Immature natural killer cell (primary cell): Measurements from ENCODE around the gene CISD3. TPM values are rescaled to one million over a fixed set of nuclear protein-coding genes. Genes with fewer than 3 reads are reported as not detected.

Experiments used
- DNase-seq, 3 donors: peaks; one replicate each; pipeline ENCODE4 v3.0.0; 2022; ENCODE audit warnings: mixed read lengths in 1 of 3
- H3K27ac Mint-ChIP-seq, 6 donors: one replicate each; pipeline ENCODE4 v1.8.0; 2020; ENCODE audit warnings: mixed read lengths in 6 of 6, mild to moderate bottlenecking in 5 of 6, inconsistent platforms in 4 of 6, moderate library complexity in 3 of 6
- H3K27me3 Mint-ChIP-seq, 3 donors: one replicate each; pipeline ENCODE4 v1.8.0; 2020 to 2021; ENCODE audit warnings: low read depth in 3 of 3, mild to moderate bottlenecking in 3 of 3, mixed read lengths in 3 of 3, moderate library complexity in 3 of 3, inconsistent platforms in 1 of 3
- H3K36me3 Mint-ChIP-seq, 3 donors: one replicate each; pipeline ENCODE4 v1.8.0; 2020; ENCODE audit warnings: mixed read lengths in 3 of 3, inconsistent platforms in 2 of 3, mild to moderate bottlenecking in 2 of 3
- H3K4me1 Mint-ChIP-seq, 2 donors: one replicate each; pipeline ENCODE4 v1.8.0; 2020; ENCODE audit warnings: inconsistent platforms in 2 of 2, mild to moderate bottlenecking in 2 of 2, mixed read lengths in 2 of 2, moderate library complexity in 1 of 2
- H3K4me3 Mint-ChIP-seq, 5 donors: one replicate each; pipeline ENCODE4 v1.8.0; 2020; ENCODE audit warnings: mild to moderate bottlenecking in 5 of 5, mixed read lengths in 5 of 5, inconsistent platforms in 3 of 5, moderate library complexity in 3 of 5
- H3K9me3 Mint-ChIP-seq, 6 donors: one replicate each; pipeline ENCODE4 v1.8.0; 2020; ENCODE audit warnings: mild to moderate bottlenecking in 6 of 6, mixed read lengths in 6 of 6, inconsistent platforms in 4 of 6, moderate library complexity in 3 of 6
- polyA plus RNA-seq, 3 donors: library from polyadenylated mRNA; unstranded; fragments of 300-500 nt; fragmentation: Illumina TruSeq; gene quantifications; one replicate each; pipeline ENCODE4 v1.2.3, GENCODE V29; 2021

Gene CISD3
- polyA plus RNA-seq, 3 donors from 2014 or later, result 143 to 197 (median 160) TPM

GRCh38 chr17:38746849-38747462 is 16.8 kb downstream of the CISD3 start:
- Mint-ChIP-seq H3K4me3 (peak overlapping the region in 4 of 5 donors; percentile 42 to 63 (median 54)), H3K9me3 (peaks cover 0 to 3% (median 0%) of the 10 kb centered on the region in 6 donors), H3K36me3 (no peaks in the 10 kb centered on the region), H3K27ac (no peak overlapping the region), H3K4me1 (peaks cover 34 to 39% of the 10 kb centered on the region in 2 donors), H3K27me3 (peaks cover 34 to 58% (median 41%) of the 10 kb centered on the region in 3 donors)
- DNase-seq, result no peak

DNA sequence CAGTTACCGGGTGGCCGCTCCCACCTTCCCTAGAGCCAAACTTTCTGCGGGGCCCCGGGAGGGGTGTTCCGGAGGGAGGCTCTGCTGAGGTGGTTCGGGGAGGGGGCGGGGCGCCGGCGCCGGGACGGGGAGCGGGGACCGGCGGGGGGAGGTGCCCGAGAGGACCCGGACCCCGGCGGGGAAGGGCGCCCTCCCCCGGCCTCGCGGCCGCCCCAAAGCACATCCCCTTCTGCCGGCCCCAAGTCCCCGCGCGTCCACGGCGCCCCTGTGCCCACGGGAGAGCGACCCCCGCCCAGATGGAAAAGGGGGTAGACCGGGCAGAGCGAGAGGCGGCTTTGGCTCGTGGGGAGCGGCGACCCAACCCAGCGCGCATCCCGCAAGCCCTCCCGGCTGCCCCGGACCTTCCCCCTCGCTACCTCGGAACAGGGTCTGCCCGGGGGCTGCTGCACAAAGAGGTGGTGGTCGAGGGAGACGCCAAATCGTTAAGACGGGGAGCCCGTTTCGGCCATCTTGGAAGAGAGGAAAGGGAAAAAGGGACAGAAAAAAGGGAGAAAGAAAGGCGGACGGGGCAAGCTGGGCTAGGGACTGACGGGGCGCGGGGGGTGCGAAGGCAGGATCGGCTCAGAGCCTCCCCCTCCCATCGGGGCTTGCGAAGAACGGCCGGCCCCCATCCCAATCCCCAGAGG is 17.5 kb downstream of the CISD3 start:
- DNase-seq, result no peak
- no peak overlapping the region for H3K27ac Mint-ChIP-seq
- H3K27me3 Mint-ChIP-seq, result peaks cover 40 to 63% (median 48%) of the 10 kb centered on the region in 3 donors
- H3K36me3 Mint-ChIP-seq, result peaks cover 0 to 2% (median 0%) of the 10 kb centered on the region in 3 donors
- peak overlapping the region; percentile 19 to 68 (median 29) for H3K4me3 Mint-ChIP-seq
- peaks cover 40 to 45% of the 10 kb centered on the region in 2 donors for H3K4me1 Mint-ChIP-seq
- H3K9me3 Mint-ChIP-seq, result peaks cover 0 to 3% (median 0%) of the 10 kb centered on the region in 6 donors

DNA sequence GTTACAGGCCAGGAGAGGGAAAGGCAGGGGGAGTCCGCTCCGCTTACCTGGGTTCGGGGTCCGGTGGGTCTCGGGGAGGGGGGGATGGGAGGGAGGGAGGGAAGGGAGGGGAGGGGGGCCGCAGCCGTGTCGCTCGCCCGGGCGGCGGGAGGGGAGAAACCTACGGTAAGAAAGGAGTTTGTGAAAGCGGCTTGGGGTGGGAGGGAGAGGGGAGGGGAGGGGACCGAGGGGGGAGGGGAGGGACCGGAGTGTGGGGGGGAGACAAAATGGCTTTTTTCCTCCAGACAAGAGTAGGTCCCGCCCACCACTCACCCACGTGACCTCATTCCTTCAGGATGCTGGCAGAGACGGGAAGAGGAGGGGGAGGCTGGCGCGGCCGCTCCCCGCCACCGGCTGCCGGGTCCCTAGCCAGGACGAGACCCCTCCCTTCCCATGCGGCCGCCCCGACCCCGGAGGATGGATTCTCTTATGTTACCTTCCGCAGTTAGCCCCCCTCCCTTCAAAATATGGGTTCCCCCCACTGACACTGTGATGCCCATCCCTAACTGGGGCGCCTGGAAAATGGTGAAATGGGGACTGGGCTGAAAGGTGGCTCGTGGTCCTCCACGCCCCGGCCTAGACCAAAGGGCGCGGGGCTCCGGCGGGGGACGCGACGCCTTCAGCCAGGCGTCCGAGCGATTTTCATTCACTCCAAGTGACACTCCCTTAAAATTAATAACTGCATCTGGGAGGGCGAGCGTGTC is 18.2 kb downstream of the CISD3 start, which contains the start of gene PCGF2:
PCGF2 (minus strand) TSS at position 188 of the 743 bp plus-strand sequence. CDS start 7,934 bp downstream, outside the sequence.
- Mint-ChIP-seq H3K4me3 (peak within 1 kb of the TSS; percentile 37 to 77 (median 57)), H3K36me3 (peaks cover 0 to 4% (median 0%) of the 10 kb centered on the region in 3 donors), H3K27ac (no peak within 1 kb of the TSS), H3K27me3 (peaks cover 42 to 59% (median 49%) of the 10 kb centered on the region in 3 donors), H3K9me3 (peaks cover 0 to 3% (median 0%) of the 10 kb centered on the region in 6 donors), H3K4me1 (peaks cover 43 to 51% of the 10 kb centered on the region in 2 donors)
- no peak for DNase-seq

- Mint-ChIP-seq H3K9me3 (peaks cover 0 to 3% (median 0%) of the 10 kb centered on the region in 6 donors), H3K4me3 (peak overlapping the region in 2 of 5 donors; percentile 50 to 60), H3K4me1 (peaks cover 48 to 56% of the 10 kb centered on the region in 2 donors), H3K36me3 (peaks cover 0 to 4% (median 3%) of the 10 kb centered on the region in 3 donors), H3K27ac (no peak overlapping the region), H3K27me3 (peaks cover 42 to 57% (median 47%) of the 10 kb centered on the region in 3 donors)
- DNase-seq, result no peak
These were observed 18.7 kb downstream of the CISD3 start for GRCh38 chr17:38748892-38749222.

DNA sequence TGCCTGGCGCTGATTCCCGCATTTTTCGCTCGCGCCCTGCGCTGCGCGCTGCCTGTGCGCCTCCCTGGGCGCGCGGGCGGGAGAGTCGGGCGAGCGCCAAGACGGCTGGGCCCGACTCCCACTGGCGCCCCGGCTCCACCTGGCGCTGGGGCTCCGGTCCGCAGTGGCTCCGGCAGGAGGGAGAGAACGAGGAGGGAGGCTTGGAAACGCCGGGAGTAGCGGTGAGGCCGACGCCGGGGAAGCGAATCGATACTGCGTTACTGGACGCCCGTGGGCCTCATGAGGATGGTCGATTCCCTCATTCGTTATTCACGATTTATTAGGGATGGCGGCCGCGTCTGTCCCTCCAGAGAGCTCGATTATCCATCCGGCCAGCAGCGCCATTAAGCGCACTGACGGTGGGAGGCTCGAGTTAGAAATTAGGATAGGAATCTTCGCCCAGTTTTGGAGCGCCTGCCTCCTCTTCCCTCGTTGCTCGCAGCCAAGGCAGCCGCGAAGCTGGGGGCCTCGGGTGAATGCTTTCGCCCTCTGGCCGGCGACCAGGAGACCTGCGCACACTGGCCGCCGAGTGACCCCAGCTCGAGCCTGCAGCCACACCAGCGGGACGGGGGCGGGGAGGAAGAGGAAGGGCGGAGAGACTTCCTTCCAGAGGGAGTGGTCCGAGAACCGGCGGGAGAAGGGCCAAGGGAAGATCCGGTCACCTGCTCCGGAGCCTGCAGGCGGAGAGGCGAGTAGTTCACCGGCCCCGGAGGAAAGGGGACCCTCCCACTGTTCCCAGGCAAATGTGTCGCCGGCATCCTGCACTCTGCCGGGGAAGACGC is 19.3 kb downstream of the CISD3 start:
- Mint-ChIP-seq H3K27me3 (peaks cover 42 to 57% (median 47%) of the 10 kb centered on the region in 3 donors), H3K9me3 (peaks cover 0 to 3% (median 0%) of the 10 kb centered on the region in 6 donors), H3K27ac (peak overlapping the region in 1 of 6 donors; percentile 31), H3K4me3 (peak overlapping the region; percentile 33 to 99 (median 75)), H3K4me1 (peaks cover 52 to 58% of the 10 kb centered on the region in 2 donors), H3K36me3 (peaks cover 0 to 4% (median 3%) of the 10 kb centered on the region in 3 donors)
- DNase-seq, result no peak

- DNase-seq, result no peak
- Mint-ChIP-seq H3K36me3 (peaks cover 0 to 7% (median 3%) of the 10 kb centered on the region in 3 donors), H3K4me1 (peaks cover 56 to 61% of the 10 kb centered on the region in 2 donors), H3K27ac (no peak overlapping the region), H3K27me3 (peaks cover 39 to 52% (median 45%) of the 10 kb centered on the region in 3 donors), H3K9me3 (peaks cover 0 to 3% (median 0%) of the 10 kb centered on the region in 6 donors), H3K4me3 (peak overlapping the region; percentile 19 to 99 (median 77))
These were observed 19.8 kb downstream of the CISD3 start for GRCh38 chr17:38750044-38750311.

GRCh38 chr17:38750312-38751121 is 20.4 kb downstream of the CISD3 start:
- Mint-ChIP-seq H3K9me3 (peaks cover 0 to 3% (median 0%) of the 10 kb centered on the region in 6 donors), H3K4me3 (peak overlapping the region; percentile 97 to 100 (median 98)), H3K4me1 (peaks cover 56 to 61% of the 10 kb centered on the region in 2 donors), H3K27ac (peak overlapping the region in 2 of 6 donors; percentile 89 to 99), H3K36me3 (peaks cover 0 to 7% (median 3%) of the 10 kb centered on the region in 3 donors), H3K27me3 (peaks cover 39 to 47% (median 44%) of the 10 kb centered on the region in 3 donors)
- no peak for DNase-seq

- Mint-ChIP-seq H3K36me3 (peaks cover 4 to 14% (median 7%) of the 10 kb centered on the region in 3 donors), H3K4me1 (peaks cover 61 to 65% of the 10 kb centered on the region in 2 donors), H3K9me3 (peaks cover 0 to 3% (median 0%) of the 10 kb centered on the region in 6 donors), H3K27ac (peak overlapping the region in 5 of 6 donors; percentile 89 to 99 (median 97)), H3K4me3 (peak overlapping the region; percentile 97 to 100 (median 98)), H3K27me3 (peaks cover 34 to 42% (median 42%) of the 10 kb centered on the region in 3 donors)
- no peak for DNase-seq
These were observed 21.1 kb downstream of the CISD3 start for GRCh38 chr17:38751144-38751807.

- Mint-ChIP-seq H3K4me1 (peaks cover 55 to 59% of the 10 kb centered on the region in 2 donors), H3K36me3 (peaks cover 4 to 15% (median 7%) of the 10 kb centered on the region in 3 donors), H3K27ac (peak overlapping the region; percentile 89 to 99 (median 97)), H3K4me3 (peak overlapping the region; percentile 97 to 100 (median 98)), H3K27me3 (peaks cover 28 to 39% (median 36%) of the 10 kb centered on the region in 3 donors), H3K9me3 (peaks cover 0 to 3% (median 0%) of the 10 kb centered on the region in 6 donors)
- DNase-seq, result peak; percentile 81 to 87 (median 85)
These were observed 21.7 kb downstream of the CISD3 start for GRCh38 chr17:38751808-38752307.

DNA sequence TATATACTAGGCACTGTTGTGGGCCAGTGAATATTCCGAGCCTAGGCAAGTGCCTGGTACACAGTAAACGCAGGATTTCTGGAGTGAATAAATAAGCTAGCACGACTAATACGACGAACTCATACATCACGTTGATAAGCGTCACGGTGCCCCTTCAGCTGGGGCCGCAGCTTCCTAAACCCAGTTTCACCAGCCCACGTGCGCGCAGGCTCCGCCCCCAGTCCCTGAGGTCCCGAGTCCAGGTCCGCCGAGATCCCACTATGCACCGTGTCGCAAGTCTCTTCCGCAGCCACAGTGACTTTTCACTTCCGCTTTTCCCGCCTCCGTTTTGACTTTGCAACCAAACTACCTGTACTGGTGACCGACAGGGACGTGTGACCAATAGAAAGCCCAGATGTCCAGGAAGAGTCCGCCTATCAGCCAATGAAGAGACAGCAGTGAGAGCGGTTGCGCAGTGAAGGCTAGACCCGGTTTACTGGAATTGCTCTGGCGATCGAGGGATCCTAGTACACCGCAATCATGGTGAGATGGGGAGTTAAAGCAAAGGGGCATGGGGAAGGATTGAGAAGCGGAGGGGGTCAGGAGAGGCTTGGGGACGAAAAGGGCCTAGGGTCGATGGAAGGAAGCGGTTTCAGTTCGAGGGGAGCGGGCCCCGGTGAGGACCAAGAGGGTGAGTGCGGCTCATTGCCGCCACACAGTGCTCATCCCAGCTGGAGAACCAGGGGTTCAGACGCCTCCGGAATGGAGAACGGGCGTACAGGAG is 22.3 kb downstream of the CISD3 start, which contains the start of gene PSMB3:
PSMB3 (plus strand) TSS at position 434 of the 763 bp plus-strand sequence; CDS start at position 520, 86 bp downstream.
- H3K4me1 Mint-ChIP-seq, result peaks cover 55 to 58% of the 10 kb centered on the region in 2 donors
- DNase-seq, result peak; percentile 94 to 96 (median 95)
- H3K4me3 Mint-ChIP-seq, result peak within 1 kb of the TSS; percentile 97 to 100 (median 98)
- peaks cover 0 to 3% (median 0%) of the 10 kb centered on the region in 6 donors for H3K9me3 Mint-ChIP-seq
- peaks cover 28 to 39% (median 36%) of the 10 kb centered on the region in 3 donors for H3K27me3 Mint-ChIP-seq
- peak within 1 kb of the TSS; percentile 89 to 99 (median 97) for H3K27ac Mint-ChIP-seq
- peaks cover 4 to 15% (median 7%) of the 10 kb centered on the region in 3 donors for H3K36me3 Mint-ChIP-seq

GRCh38 chr17:38753071-38753506 is 22.9 kb downstream of the CISD3 start:
- peaks cover 0 to 3% (median 0%) of the 10 kb centered on the region in 6 donors for H3K9me3 Mint-ChIP-seq
- peaks cover 4 to 15% (median 7%) of the 10 kb centered on the region in 3 donors for H3K36me3 Mint-ChIP-seq
- peak overlapping the region; percentile 70 to 98 (median 82) for H3K27ac Mint-ChIP-seq
- H3K27me3 Mint-ChIP-seq, result peaks cover 28 to 37% (median 34%) of the 10 kb centered on the region in 3 donors
- H3K4me1 Mint-ChIP-seq, result peaks cover 55 to 56% of the 10 kb centered on the region in 2 donors
- DNase-seq, result no peak
- H3K4me3 Mint-ChIP-seq, result peak overlapping the region; percentile 97 to 100 (median 98)
